Measurements from ENCODE around the gene FLNA.
A peak's percentile ranks its signal among the peaks of the same experiment; 100 is the strongest.

Gene FLNA

DNA sequence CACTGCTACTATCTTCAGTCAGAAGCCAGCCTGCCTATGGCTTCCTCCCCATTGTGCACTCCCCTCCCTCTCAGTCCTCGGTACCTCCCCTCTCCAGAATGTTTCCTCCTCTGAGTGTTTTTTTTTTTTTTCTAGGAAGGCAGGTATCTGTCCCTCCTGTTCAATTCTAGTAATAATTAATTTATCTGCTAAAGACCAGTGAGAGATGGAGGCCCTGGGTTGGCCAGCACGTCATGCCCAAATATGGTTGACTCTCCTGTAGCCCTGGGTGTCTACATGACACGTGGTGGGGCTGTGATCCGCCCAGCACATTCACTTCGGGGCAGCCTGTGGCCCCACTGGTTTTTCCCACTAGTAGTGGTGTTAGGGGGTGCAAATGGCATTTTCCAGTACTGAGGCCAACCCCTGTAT lies 1.8 kb downstream of the FLNA start:
- DNase-seq, result no peak

DNA sequence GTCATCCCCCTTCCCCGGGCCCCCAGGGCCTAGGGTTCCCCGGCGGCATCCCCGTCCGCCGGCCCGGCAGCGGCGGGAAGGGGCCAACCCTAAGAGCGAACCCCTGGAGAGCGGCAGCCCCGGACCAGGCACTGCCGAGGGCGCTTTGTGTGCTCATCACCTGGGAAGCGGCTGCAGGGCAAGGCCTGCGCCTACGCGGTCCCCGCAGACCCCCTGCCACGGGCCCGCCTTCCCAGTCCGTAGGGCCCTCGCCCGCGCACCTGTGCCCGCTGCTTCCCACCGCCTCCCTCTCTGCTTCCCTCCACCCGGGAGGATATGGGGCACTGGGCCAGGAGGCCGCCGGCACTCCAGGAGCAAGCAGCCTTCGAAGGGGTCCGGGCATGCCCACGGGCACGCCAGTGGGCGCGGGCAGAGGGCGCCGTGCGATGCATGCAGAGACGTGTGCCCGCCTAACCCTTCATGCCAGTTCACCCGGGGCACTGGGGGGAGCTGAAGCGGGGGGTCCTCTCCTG lies 2.6 kb downstream of the FLNA start:
- DNase-seq, result peak; percentile 71

DNA sequence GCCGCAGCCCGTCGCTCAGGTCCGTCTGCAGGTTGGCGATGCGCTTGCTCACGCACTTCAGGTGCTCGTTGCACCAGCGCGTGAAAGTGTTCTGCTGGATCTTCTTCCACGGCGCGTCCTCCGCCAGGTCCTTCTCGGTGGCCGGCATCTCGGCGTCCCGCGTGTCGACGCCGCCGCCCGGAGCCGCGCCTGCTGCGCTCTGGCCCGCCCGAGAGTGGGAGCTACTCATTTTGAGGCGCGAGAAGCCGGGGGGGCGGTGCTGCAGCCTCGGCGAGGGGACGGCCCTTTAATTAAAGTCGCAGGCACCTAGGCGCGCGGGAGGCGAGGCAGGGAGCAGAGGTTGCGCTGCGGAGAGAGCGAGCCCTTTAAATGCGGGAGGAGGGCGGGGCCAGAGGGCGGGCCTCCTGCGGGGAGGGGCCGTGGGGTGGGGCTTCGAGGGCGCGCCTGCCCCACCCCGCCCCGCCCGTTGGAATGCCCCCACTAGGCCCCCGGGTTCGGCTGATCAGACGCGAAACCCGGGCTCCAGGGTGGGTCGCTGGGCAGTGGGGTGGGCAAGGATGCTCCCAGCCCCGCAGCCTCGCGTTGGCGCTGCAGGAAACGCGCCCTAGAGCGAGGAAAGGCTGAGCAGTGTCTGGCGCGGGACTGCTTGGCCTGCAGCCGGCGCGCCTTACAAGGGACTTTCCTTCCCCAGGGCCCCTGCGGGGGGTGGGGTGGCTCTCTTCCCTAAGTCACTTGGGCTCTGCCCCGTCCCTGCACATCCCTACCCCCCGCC lies 3.2 kb downstream of the FLNA start:
- peak; percentile 95 for DNase-seq

DNA sequence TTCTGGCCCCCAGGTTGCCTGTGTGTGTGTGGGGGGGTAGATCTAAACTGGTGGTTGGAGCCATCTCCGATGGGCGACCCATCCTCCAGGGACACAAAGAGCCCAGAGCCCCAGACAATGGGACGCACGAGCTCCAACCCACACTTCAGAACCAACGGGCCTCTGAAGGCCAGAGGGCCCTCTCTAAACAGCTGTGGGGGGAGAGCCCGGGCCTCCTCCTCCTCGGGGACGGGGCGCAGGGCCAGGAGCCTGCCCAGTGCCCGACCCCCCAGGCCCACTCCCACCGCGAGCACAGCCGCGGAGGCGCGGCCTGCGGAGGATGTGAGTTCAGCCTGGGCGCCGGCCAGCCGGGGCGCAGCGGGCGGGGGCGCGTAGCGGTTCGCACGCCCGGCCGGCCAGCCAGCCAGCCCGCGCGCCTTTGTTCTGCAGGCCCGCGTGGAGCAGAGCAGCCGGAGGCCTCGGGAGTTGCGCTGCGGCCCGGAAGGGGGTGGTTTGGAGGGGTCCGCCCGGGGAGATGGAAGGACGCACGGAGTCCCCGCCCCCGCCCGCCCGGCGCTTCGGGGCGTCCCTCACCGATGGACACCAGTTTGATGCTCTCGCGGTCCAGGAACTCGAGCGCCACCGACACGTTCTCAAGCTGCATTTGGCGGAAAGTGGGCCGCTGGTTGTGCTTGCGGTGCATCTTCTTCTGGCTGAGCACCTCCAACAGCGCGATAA lies 4.0 kb downstream of the FLNA start:
- peak; percentile 58 for DNase-seq

DNA sequence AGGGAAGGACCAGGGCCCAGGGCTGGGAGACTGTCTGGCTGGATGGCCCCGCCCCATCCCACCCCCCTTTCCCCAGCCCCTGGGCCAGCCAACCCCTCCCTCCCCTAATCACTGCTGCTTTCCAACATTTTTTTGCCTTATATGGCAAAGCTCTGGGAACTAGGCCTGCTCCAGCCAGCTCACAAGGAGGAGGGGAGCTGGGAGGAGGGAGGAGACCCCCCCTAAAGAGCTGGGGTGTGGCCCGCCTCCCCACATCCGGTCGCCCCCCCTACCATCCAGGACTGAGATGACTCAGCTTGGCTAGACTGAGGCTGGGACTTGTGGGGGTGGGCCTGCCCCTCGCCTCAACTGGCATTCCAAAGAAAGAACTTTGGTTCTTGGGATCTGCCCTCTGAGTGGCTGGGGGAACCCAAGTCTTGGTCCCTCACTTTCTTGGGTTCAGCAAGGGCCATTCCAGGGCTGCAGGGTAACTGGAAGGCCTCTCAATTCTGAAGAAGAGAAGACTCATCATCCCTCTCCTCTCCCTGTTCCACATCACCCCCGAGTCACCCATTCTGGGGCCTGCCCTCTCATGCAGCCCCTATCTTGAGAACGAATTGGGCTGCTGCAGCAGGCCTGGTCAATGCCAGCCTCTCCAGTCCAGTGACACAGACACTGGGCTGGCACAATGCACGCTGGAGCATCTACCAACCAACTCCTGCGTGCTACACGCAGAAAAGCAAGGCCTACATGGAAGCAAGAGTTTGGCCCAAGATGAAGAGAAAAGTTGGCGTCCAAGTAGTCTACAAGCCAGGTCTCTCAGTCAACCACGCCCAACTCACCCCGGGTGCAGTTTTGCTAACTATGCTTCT lies 4.8 kb downstream of the FLNA start:
- DNase-seq, result peak; percentile 80

DNA sequence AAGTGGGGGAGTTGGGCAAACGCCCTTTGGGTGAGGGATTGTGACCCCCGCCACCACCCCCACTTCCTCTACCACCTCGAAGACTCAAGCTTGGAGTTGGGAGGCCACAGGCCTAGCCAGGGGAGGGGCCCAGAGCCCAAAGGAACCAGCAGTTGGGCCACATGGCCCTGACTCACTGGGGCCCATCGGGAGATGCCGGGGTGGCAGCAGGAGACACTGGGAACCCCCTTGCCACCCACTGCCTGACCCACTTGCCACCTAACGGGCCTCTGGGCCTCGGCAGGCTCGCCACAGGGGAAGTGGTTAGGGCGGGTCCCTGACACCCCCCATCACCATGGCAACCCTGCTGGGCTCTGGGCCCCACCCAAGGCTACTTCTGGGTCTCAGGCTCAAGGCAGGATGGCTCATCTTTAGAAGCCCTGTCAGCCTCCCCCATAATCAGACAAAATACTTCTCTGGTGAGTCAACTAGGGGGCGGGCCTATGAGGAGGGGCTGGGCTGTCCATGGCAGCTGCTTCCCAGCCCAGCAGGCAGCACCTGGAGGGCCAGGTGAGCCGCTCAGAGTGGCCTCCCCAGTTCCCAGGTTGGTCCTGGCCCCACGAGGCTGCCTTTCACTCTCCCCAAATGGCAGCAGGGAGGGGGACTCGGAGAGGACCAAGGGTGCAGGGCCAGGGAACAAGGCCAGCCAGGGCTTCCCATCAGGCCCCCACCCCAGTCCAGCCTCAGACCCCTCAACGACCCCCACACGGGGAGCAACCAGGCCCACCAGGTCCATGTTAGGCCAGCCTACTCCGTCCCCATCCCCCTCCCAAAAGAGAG lies 5.6 kb downstream of the FLNA start:
- peak; percentile 76 for DNase-seq

DNA sequence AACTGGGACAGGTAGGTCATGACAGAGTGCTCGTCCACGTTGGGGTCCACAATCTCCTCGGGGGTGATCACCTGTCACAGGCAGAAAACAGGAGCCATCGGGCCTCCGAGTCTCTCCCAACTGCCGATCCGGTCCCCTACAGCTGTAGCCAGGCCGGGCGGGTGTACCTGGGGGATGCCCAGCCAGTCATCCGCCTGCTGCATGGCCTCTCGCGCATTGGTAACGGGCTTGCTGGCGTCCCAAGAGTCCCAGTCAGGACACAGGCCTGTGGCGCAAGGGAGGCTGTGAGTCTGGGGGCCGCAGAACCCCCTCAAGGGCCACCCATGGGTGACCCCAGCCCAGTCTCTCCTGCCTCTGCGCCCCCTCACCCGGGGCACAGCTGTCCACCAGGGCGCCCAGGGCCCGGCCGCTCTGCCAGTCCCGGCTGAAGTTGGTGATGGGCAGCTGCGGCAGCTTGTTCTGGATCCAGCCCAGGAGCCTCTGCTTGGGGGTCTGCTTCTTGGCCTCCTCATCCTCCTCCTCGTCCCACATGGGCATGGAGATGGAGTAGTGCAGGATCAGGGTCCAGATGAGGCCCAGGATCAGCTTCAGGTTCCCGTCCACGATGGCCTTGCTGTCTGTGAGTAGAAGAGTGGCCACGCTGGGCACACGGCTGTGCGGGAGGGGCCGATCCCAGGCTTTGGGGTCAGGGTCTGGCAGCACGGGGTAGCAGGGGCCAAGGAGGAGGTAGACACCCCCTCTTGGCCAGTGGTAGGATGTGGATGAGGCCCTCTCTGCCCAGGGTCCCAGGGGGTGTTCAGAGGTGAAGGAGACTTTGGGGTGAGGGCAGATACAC lies 6.7 kb downstream of the FLNA start:
- DNase-seq, result no peak

DNA sequence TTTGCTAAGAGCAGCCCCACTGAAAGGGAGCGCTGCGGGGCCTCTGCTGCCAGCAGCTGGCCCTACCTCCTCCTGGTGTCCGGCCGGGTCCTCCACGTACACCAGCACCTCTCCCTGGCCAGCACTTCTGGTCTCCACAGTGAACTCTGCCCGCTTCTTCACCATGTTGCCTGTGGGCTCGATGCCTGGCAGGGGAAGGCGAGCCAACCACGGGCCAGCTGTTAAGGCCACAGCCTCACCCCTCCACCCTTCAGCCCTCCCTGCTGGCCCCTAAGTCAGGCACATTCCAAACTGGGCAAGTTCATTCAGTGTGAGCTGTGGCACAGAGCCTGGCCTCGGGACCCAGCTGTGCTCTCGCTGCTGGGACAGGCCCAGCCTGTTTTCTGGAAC lies 7.8 kb downstream of the FLNA start:
- DNase-seq, result no peak

DNA sequence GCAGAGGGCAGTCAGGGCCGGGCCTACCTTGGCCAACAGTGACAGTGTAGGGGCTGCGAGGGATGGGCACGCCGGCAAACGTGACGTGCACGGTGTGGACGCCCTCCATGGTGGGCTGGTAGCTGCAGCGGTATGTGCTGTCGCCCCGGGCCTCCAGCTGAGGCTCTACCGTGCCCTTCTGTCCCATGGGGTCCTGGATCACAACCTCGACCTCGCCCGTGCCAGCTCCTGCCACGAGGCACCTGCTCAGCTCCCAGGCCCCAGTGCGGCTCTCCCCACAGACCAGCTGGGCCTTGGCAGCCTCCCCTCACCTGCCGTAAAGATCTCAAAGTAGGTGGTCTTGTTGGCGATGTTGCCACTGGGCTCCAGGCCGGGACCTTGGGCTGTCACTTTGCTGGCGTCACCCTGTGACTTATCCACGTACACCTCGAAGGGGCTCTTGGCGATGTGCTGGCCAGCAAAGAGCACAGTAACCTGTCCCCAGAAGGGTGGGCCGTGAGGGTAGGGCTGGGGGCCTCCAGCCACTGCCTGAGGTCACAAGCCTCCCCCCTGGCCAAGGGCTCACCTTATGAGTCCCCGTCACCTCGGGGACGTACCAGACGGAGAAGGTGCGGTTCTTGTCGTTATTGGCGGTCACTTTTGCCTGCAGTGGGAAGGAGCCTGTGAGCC lies 8.3 kb downstream of the FLNA start:
- DNase-seq, result no peak

DNA sequence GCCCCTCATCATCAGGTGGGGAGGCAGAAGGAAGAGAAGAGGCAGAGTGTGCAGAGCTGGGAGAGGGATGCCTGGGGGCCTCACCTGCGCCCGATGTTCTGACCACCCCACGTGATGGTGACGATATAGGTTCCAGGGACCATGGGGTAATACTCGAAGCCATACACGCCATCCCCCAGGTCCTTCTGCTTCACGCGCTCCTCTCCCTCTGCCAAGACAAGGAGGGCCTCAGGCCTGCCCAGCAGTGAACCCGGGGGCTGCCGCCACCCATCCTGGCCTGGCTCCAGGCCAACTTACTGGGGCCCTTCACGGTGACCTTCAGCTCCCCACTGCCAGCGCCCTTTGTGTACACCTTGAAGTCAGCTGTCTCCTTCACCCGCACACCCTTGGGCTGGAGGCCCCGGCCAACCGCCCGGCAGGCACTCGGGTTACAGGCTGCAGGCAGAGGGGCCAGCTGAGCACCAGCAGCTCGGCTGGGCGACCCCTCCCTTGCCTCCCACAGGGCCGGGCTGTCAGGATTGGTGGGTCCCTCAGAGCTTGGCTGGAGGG lies 9.3 kb downstream of the FLNA start:
- no peak for DNase-seq

DNA sequence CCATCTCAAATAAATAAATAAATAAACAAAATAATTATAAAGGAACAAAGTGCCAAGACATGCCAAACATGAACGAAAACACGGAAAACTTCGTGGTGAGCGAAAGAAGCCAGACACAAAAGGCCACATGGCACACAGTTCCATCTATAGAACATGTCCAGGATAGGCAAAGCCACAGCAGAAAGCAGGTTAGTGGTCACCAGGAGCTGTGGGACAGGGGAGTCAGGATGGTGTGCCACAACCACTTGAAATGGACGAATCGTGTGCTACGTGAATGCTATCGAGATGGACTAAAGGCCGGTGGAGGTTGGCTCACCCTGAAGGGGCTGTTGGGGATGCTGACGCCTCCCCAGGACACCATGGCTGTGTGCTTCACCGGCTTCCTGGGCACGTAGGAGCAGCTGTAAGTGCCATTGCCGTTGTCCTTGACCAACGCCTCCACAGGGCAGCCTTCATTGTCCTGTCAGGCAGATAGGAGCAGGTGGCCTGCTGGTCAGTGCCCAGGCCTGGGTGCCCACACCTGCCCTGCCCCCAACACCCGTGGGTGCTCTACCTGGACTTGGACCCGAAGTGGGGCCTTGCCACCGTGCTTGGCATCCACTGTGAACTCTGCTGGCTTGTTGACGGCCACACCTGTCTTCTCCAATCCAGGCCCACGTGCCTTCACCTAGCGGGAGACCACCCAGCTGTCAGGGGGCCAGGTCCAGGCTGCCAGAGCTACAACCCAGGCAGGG lies 10.6 kb downstream of the FLNA start:
- DNase-seq, result no peak

DNA sequence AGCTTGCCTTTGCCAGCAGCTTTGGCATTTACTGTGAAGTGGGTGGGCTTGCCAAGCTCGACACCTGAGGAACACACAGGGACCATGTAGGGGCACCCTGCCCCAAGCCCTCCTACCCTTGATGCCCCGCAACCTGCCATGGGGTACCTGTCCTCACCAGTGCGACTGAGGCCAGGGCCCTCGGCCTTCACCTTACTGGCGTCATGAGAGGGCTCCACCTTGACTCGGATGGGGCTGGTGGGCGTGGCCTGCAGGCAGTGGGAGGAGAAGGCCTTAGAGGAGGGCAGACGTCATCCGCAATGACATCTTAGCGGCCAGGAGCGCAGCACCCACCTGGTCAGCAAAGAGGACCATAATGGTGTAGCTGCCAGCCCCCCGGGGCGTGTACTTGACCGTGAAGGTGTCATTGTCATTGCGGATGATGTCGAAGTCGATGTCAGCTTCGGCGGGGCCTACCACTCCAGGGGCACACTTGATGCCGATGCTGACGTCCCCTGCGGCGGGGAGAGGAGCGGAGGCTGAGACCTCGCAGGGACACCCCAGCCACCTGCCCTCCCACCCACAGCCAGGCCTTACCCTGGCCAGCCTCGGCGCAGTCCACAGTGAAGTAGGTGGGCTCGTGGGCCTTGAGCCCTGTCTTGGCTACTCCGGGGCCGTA lies 12.2 kb downstream of the FLNA start:
- no peak for DNase-seq

DNA sequence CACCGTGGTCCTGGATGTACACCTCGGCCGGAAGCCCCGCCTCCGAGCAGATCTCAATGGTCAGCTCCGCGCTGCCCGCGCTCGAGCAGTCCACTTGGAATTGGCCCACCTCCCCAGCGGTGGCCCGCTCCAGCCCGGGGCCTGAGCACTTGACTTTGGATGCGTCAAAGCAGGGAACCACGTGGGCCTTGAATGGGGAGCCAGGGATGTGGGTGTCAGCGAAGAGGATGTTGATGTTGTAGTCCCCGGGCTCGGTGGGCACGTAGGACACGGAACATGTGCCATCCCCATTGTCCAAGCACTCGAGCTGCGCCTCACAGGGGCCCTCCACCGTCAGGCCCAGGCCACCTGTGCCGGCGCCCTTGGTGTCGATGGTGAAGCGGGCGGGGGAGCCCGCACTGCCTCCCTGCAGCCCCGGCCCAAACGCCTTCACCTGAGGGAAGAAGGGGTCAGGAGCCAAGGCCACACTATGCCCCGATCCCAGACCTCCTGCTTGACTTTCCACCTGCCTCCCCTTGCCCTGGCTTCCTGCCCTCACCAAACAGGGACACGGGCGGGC lies 14.2 kb downstream of the FLNA start:
- no peak for DNase-seq

DNA sequence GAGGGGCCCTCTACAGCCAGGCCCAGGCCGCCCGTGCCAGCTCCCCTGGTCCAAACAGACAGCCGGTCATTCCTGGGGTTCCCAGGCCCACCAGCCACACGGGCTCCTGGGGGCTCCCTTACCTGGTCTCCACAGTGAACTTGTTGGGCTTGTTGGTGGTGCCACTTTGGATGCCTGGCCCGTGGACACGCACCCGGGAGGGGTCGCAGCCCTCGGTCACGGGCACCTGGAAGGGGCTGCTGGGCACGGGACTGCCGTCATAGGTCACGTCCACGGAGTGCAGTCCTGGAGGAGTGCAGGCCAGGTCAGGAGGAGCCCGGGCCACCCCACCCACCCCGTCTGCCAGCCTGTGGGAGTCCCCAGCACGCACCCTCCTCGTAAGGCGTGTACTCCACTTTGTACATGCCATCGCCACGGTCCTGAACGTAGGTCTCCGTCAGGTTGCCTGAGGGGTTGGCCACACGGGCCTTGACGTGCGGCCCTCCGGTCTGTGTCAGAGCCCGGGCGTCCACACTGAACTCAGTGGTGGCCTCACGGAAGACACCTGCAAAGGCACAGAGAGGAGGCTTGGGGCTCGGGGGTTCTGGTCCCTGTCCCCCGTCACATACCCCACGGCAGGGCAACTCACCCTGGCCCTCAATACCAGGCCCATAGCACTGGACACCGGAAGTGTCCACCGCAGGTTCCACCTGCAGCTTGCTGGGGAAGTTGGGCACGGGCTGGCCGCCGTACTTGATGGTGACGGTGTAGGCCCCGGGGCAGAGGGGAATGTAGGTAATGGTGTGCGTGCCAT lies 14.9 kb downstream of the FLNA start:
- DNase-seq, result no peak

DNA sequence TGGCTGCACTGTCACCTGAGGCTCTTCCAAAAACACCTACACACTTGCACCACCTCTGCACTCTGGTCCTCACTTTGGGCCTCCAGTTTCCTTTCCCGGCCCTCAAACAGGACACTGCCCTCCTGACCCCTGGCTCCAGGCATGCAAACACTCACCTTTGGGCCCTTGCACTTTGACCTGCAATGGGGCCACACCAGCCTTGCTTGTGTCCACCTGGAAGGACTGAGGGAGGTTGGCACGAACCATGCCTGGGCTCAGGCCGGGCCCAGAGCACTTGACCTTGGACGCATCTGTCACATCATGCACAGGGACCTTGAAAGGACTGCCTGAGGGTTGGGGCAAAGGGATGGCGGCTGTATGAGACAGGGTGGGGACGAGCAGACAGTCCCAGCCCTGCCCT lies 15.6 kb downstream of the FLNA start:
- no peak for DNase-seq

DNA sequence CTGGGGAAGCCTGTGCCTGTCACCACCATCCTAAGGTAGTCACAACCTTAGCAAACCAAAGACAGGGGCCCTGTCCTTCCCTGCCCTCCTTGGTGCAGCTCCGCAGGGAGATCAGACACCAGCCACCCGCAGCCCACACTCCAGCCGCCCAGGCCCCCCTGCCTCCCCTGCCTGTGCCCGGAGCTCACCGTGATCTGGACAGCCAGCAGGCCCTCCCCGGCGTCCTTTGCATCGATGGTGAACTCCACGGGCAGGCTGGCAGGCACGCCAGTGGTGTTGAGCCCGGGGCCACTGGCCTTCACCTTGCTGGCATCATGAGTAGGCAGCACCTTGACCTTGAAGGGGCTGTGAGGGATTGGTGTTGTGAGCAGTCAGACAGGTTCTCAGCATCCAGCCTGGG lies 16.4 kb downstream of the FLNA start:
- no peak for DNase-seq

DNA sequence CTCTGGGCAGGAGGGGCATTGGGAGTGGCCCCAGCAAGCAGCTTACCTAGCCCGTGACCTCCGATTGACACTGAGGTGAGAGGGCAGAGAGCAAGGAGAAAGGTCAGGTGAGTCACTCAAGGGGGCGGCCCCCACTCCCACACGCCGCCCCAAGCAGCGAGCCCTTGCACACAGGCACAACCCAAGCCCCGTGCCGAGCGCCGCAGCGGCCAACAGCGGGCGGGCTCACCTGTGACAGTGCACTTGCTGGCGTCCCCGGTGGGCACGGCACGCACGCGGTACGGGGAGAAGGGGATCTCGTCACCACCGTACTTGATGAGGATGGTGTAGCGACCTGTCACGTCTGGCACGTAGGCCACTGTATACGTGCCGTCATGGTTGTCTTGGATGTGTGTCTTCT lies 17.2 kb downstream of the FLNA start:
- DNase-seq, result no peak

DNA sequence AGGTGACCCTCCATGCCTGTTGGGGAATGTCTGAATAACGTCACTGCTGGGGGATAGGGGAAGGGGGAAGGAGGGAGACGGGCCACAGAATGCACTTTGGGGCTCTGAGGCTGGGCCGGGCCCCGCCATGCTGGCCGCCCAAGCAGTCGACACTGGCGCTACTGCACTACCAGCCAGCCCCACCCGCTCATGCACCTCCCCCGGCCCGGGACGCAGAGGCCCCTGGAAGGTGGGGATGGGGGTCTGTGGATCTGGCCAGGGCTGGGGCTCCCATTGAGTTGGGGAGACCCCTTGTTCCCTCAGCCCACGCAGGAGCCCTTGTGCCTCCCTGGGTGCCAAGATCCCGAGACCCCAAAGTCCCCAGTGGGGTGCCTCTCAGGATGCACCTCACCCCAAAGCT lies 17.8 kb downstream of the FLNA start:
- DNase-seq, result no peak
